ENCODE data around the gene WDR36. TPM values are rescaled to one million over a fixed set of nuclear protein-coding genes. Genes with fewer than 3 reads are reported as not detected.

Gene WDR36
- total RNA-seq, 2 donors from 2014 or later: 17.6 to 22.3 TPM

- intact Hi-C loops (cut with DNase I): no loop called here
- DNase-seq (ENCODE audit: low spot score): no peak
Observed at GRCh38 chr5:111083323-111083722, 8.8 kb upstream of the WDR36 start.

GRCh38 chr5:111095982-111096381 lies 3.8 kb downstream of the WDR36 start:
- intact Hi-C loops (cut with DNase I): loop anchor here in 1 of 2 donors (10.0 kb wide), 1 partner anchor 331 kb away; no protein-coding TSS in a partner anchor

DNA sequence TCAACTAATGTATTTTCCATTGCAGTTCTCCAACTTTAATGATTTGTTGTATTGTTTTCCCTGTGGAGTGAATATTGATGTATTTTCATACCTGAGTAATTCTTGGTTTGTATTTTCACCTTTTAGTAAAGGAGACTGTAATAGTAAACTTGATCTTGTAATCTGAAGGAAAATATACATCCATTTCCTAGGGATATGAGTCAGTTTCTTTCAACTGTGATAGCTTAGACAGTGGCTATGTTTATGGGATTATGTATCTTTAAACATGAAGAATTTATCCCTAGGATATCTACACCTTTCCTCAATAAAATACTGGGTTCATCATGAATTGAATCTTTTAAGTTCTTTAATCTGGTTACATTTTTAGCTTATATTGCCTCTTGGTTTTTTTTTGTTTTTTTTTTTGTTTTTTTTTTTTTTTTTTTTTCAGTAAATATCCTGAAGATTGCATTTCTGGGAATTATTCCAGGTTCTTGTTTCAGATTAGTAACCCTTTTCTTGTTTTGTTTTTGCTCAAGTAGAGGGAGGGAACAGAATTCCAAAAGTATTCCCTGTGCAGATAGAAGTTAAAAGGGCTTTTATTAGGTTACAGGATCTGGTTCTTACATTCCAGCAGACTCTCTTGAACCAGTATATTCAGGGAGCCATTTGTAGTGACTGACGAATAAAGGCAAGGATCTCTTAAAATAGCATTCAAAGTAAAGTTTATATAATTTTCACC lies 7.1 kb downstream of the WDR36 start:
- no peak for DNase-seq (ENCODE audit: low spot score)
- intact Hi-C loops (cut with DNase I): loop anchor here in 1 of 2 donors (10.0 kb wide), 1 partner anchor 334 kb away; no protein-coding TSS in a partner anchor

More at GRCh38 chr5:111095982-111096381, 3.8 kb downstream of the WDR36 start:
- no peak for DNase-seq (ENCODE audit: low spot score)

DNA sequence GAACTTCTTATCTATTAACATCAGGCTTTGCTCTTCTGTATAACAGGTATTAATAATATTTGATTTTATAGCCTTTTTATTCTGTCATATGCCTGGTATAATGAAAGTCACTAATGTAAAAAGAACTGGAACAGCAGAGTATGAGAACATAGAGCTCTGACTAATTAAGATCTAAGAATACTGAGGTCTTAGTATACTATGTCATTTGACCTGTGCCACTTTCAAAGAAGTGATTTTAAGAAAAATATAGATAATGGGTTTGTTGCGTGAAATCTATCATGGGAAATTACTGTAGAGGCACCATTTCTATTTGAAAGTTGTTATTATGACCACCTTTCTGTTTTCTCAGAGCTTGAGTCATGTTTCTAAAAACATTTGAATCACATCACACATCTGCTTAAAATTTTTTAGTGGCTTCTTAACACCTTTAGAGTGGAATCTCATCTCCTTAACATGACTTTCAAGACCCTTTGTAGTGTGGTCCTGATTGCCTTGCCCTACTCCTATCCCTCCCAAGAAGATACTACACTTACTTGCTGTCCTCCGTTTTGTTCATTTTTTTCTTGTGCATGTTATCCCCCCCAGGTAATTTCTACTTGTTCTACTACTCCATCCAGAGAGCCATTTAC lies 14.3 kb downstream of the WDR36 start:
- DNase-seq (ENCODE audit: low spot score): no peak
- intact Hi-C loops (cut with DNase I): no loop called here

DNA sequence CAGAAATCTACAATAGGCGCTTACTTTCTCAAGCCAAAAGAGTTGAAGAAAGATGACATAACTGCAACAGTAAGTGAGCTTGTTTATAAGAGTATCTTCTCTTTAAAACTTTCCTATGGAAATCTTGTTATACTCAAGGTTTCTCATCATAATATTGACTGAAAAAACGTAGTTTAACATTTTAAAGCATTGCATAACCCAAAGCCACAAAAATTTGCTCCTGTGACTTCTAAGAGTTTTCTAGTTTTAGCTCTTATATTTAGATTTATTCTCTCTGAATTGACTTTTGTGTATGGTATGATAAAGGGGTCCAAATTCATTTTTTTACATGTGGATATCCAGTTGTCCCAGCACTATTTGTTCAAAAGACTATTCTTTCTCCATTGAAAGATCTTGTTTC lies 15.2 kb downstream of the WDR36 start:
- intact Hi-C loops (cut with DNase I): no loop called here
- DNase-seq (ENCODE audit: low spot score): no peak

DNA sequence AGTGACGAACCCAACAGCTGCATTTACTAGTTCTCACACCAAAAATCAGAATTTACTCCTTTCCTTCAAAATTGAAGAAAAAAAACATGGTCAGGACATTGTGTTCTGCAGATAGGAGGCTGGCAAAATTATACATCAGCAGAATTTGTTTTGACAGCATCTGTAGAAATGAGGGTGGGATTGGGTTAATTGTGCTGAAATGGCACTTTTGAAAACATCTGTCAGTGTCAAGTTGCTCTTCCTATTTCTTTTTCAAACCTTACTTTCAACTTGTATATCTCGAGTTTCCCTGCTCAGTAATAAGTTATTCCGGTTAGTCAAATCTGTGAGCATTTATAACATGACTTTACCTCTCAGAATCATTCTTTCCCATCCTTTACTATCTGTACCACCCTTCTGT lies 19.8 kb downstream of the WDR36 start:
- no peak for DNase-seq (ENCODE audit: low spot score)
- intact Hi-C loops (cut with DNase I): no loop called here

- intact Hi-C loops (cut with DNase I): no loop called here
- no peak for DNase-seq (ENCODE audit: low spot score)
Observed at GRCh38 chr5:111113678-111114077, 21.5 kb downstream of the WDR36 start.

DNA sequence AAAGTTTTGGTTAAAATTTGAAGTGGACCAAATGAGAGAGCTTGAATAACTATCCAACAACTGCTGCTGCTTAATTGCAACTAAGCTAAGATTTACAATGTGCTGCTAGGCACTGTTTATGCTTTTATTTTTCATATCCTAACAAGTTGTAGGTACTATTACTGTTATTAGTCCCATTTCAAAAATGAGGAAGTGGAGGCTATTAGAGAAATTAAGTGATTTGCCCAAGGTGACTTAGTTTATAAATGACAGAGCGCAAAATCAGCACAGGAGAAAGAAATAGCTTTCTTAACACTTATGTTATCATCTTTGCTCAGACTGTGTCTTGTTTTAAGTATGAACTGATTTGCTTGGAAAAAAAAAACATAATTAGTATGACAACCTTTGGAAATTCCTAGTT lies 23.1 kb downstream of the WDR36 start:
- intact Hi-C loops (cut with DNase I): no loop called here
- DNase-seq (ENCODE audit: low spot score): no peak

- no peak for DNase-seq (ENCODE audit: low spot score)
Observed at GRCh38 chr5:111116550-111116949, 24.4 kb downstream of the WDR36 start.

DNA sequence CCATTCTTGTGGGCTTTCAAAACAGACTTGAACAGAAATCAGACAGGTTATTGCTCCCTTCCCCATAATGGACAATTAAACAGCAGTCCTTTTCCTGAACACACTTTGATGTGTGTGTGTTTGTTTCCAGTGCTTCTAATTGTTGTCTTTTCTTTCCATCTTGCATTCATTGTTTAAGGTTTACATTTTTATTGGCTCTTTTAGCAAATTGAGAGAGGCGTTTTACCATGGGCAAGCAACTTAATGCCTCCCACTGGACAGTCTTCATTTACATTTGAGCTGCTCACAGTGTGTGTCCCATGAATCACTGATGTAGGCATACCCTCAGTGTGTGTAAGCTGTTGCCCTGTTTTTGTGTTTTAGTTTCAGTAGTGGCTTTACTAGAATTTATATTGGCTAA lies 25.0 kb downstream of the WDR36 start:
- intact Hi-C loops (cut with DNase I): no loop called here

More at GRCh38 chr5:111116550-111116949, 24.4 kb downstream of the WDR36 start:
- intact Hi-C loops (cut with DNase I): no loop called here

GRCh38 chr5:111119221-111119620 lies 27.1 kb downstream of the WDR36 start:
- intact Hi-C loops (cut with DNase I): no loop called here
- no peak for DNase-seq (ENCODE audit: low spot score)

More for the DNA sequence above, 25.0 kb downstream of the WDR36 start:
- no peak for DNase-seq (ENCODE audit: low spot score)

DNA sequence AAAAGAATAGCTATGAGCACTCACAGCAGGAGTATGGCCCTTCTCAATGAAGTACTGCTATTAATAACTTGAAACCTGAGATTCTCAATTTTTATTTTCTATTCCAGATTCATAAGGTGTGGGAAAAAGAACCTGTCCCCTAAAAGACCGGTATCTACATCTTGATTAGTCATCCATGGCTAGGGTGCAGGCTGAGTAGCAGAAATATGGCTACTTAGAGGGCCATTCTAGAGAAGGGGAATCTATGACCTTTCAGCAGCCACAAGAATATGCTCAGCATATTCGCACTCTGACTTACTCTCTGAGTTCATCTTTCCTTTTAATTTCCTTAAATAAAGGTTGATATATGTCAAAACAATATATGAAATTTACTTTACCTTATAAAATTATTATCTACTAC lies 27.7 kb downstream of the WDR36 start:
- intact Hi-C loops (cut with DNase I): no loop called here
- DNase-seq (ENCODE audit: low spot score): no peak

- DNase-seq (ENCODE audit: low spot score): no peak
- intact Hi-C loops (cut with DNase I): no loop called here
Observed at GRCh38 chr5:111120911-111121310, 28.8 kb downstream of the WDR36 start.

GRCh38 chr5:111121926-111122325 lies 29.8 kb downstream of the WDR36 start:
- intact Hi-C loops (cut with DNase I): no loop called here
- DNase-seq (ENCODE audit: low spot score): no peak

GRCh38 chr5:111122398-111122797 lies 30.2 kb downstream of the WDR36 start:
- DNase-seq (ENCODE audit: low spot score): no peak
- intact Hi-C loops (cut with DNase I): no loop called here

- intact Hi-C loops (cut with DNase I): no loop called here
Observed at GRCh38 chr5:111124793-111125192, 32.6 kb downstream of the WDR36 start.

DNA sequence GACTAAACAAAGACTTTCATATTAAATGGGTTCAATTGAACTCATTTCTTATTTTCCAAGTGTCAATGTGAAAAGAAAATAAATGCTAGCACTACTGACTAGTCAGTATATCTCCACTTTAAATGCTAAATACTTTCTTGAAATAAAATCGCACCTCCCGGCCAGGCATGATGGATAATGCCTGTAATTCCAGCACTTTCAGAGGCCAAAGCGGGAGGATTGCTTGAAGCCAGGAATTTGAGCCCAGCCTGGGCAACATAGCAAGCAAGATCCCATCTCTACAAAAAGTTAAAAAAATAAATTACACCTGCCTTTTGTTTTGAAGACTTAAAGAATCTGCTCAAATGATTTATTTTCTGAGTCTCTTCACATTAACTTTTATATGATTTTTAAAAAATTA lies 34.7 kb downstream of the WDR36 start:
- intact Hi-C loops (cut with DNase I): no loop called here

More at GRCh38 chr5:111124793-111125192, 32.6 kb downstream of the WDR36 start:
- no peak for DNase-seq (ENCODE audit: low spot score)

GRCh38 chr5:111127453-111128195 lies 35.5 kb downstream of the WDR36 start:
- DNase-seq (ENCODE audit: low spot score): no peak
- intact Hi-C loops (cut with DNase I): no loop called here

More for the DNA sequence above, 34.7 kb downstream of the WDR36 start:
- no peak for DNase-seq (ENCODE audit: low spot score)

- DNase-seq (ENCODE audit: low spot score): no peak
- intact Hi-C loops (cut with DNase I): no loop called here
Observed at GRCh38 chr5:111129938-111130337, 37.8 kb downstream of the WDR36 start.

GRCh38 chr5:111131356-111131755 lies 39.2 kb downstream of the WDR36 start:
- no peak for DNase-seq (ENCODE audit: low spot score)
- intact Hi-C loops (cut with DNase I): no loop called here
